Measurements from ENCODE around the gene DNAH6.

- no peak for TF ChIP-seq CTCF (IDR thresholded peaks at IDR 0.05; ENCODE audit: borderline replicate concordance, extremely low read depth, low read length, poor library complexity, severe bottlenecking)
- TF ChIP-seq EZH2 (IDR thresholded peaks at IDR 0.05; ENCODE audit: borderline replicate concordance, low read depth, low read length, severe bottlenecking): no peak
Measured at GRCh38 chr2:84766791-84767190, 250.5 kb downstream of the DNAH6 start.

All from DND-41 (cell line).